GM12873 (cell line): ENCODE results near the gene NOS2.

Source experiments
- TF ChIP-seq, protein P1 (sequence below): IDR thresholded peaks from 2 replicates; pipeline ENCODE4 v1.5.1; 2012; ENCODE audit warnings: low read depth, mild to moderate bottlenecking, moderate library complexity, low read length, control low read depth; ENCODE audit not compliant: insufficient read depth; ENCODE audit errors: missing control alignments

NOS2 gene

GRCh38 chr17:27782791-27783206, 17.5 kb downstream of the NOS2 start:
- TF ChIP-seq, protein P1, sequence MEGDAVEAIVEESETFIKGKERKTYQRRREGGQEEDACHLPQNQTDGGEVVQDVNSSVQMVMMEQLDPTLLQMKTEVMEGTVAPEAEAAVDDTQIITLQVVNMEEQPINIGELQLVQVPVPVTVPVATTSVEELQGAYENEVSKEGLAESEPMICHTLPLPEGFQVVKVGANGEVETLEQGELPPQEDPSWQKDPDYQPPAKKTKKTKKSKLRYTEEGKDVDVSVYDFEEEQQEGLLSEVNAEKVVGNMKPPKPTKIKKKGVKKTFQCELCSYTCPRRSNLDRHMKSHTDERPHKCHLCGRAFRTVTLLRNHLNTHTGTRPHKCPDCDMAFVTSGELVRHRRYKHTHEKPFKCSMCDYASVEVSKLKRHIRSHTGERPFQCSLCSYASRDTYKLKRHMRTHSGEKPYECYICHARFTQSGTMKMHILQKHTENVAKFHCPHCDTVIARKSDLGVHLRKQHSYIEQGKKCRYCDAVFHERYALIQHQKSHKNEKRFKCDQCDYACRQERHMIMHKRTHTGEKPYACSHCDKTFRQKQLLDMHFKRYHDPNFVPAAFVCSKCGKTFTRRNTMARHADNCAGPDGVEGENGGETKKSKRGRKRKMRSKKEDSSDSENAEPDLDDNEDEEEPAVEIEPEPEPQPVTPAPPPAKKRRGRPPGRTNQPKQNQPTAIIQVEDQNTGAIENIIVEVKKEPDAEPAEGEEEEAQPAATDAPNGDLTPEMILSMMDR: no peak

- TF ChIP-seq, protein P1: no peak
Observed at GRCh38 chr17:27780828-27781404, 19.4 kb downstream of the NOS2 start.

DNA sequence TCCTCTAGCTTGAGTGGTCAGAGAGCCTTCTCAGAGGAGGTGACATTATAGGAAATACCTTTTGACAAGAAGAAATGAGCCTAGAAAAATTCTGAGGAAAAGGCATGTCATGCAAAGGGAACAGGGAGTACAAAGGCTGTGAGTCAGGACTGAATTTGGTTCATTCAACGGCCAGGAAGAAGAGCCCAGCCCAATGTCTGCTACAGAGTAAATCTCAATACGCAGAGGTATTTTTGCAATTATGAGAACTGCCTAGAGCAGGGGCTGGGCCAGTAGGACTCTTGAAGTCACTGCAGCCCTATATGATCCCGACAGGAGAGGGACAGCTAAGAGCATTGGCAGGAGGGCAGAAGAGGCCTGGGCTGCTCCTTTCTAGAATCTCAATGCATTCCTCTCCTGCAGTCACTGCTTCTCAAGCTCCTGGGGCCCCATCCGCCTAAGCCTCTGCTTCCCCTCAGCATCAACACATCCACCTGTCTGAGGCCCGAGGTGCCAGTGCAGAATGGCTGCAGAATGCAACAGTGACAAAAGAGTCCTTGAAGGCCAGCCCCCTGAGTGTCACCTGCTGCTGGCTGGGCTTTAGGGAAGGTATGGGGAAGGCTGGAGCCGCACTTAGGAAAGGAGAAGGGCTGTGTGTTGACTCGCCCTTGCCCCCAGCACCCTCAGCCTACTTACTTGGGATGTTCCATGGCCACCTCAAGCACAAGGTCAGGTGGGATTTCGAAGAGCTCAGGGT, 20.1 kb downstream of the NOS2 start:
- TF ChIP-seq, protein P1: no peak

DNA sequence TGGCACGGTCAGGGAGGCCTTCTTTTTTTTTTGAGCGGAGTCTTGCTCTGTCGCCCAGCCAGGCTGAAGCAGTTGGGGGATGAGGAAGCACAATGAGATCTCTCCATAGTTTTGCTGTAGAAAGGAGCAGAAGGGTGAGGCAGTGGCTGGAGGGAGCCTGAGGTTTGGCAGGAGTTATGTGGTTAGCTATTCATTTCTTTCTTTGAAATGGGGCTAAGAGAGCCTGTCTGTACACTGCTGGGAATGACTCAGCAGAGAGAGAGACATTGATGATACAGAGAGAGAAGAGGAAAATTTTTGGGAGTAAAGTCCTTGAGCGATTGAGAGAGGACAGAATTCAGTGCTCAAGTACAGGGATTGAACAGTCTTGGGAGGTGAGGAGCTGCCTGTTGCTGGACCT, 22.1 kb downstream of the NOS2 start:
- TF ChIP-seq, protein P1: no peak

DNA sequence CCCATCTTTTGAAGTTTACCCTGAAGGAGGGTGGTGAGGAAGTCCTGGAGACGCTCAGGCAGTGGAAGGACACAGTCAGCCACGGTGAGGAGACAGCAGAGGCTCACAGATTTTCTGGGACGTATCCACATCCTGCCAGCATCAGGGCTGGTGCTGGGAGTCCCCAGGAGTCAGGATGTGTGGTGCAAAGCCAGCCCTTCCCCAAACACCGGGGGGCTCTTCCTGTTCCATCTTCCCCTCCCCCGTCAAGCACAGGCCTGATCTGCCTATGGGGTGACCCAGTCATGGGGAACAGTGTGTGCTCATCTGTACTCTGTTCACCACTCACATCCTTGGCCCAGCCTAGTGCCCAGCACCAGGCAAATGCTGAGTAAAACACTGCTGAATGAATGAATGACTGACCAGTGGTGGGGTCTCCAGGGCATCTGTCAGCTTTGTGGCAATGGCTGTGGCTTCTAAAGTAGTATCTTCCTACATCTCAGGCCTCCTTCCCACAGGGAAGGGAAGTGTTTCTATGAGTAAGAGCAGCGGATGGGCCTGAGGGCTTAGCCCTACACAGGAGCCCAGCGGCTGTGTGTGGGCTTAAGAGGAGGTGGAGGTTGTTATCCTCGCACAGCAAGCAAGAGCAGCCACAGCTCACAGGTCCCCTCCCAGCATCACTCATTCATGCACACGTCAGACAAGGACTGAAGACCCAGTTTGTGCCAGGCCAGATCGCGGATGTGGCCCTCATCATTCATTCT, 23.3 kb downstream of the NOS2 start:
- TF ChIP-seq, protein P1: no peak

GRCh38 chr17:27771586-27771985, 28.7 kb downstream of the NOS2 start:
- TF ChIP-seq, protein P1: no peak

- TF ChIP-seq, protein P1: no peak
Observed at GRCh38 chr17:27770877-27771276, 29.5 kb downstream of the NOS2 start.
